ENCODE data around the gene TMPRSS6. TPM values are rescaled to one million over a fixed set of nuclear protein-coding genes. Genes with fewer than 3 reads are reported as not detected.

Gene TMPRSS6
- total RNA-seq, 1 experiment from 2014 or later = 0.39 TPM

DNA sequence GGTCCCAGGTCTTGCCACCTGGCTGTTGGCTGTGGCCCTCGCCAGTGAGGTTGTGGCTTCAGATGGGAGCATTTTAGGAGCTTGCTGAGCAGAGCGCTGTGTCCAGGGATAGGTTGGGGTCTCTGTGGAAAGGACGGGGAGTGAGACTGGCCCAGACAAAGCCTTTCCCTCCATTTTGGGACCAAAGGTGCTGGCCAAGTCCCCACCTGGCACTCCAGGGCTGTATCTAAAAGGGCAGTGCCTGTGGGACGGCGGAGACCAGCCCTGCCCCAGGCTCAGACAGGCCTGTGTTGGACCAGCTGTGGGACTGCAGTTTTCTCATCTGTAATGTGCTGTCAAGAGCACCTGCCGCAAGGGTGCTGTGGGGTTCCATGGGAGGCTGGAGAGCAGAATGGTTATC is 62.9 kb downstream of the TMPRSS6 start (continued):
- TF ChIP-seq, protein P1, sequence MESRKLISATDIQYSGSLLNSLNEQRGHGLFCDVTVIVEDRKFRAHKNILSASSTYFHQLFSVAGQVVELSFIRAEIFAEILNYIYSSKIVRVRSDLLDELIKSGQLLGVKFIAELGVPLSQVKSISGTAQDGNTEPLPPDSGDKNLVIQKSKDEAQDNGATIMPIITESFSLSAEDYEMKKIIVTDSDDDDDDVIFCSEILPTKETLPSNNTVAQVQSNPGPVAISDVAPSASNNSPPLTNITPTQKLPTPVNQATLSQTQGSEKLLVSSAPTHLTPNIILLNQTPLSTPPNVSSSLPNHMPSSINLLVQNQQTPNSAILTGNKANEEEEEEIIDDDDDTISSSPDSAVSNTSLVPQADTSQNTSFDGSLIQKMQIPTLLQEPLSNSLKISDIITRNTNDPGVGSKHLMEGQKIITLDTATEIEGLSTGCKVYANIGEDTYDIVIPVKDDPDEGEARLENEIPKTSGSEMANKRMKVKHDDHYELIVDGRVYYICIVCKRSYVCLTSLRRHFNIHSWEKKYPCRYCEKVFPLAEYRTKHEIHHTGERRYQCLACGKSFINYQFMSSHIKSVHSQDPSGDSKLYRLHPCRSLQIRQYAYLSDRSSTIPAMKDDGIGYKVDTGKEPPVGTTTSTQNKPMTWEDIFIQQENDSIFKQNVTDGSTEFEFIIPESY (IDR thresholded peaks at IDR 0.05; ENCODE audit: extremely low read depth, insufficient replicate concordance, low read length) = no peak
- TF ChIP-seq CEBPB (IDR thresholded peaks at IDR 0.05; ENCODE audit: low read depth) (no peak), POLR2AphosphoS5 (IDR thresholded peaks at IDR 0.05; ENCODE audit: low read depth, low read length) (no peak), JUND (IDR thresholded peaks at IDR 0.05) (no peak), EGR1 (IDR thresholded peaks at IDR 0.05; ENCODE audit: low read depth) (no peak)
- TF ChIP-seq, protein P2, sequence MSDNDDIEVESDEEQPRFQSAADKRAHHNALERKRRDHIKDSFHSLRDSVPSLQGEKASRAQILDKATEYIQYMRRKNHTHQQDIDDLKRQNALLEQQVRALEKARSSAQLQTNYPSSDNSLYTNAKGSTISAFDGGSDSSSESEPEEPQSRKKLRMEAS (IDR thresholded peaks at IDR 0.05) = no peak

GRCh38 chr22:37045958-37046357 is 63.6 kb downstream of the TMPRSS6 start:
- H3K9ac ChIP-seq (ENCODE audit: low read length) = no peak overlapping the region
- POLR2A ChIA-PET = no interaction called here
- H3K4me2 ChIP-seq (ENCODE audit: low read length) = no peak overlapping the region
- CTCF ChIA-PET = interaction anchor here (0.7 to 4.1 kb wide), 7 partner anchors 13 to 270 kb away, joined by 3 to 33 read pairs (median 5); partner anchors contain the start of gene IFT27
- no peaks in the 10 kb centered on the region for H3K36me3 ChIP-seq (ENCODE audit: control insufficient read depth in 1 of 2, insufficient read depth in 2 of 2, low read length in 2 of 2)
- peaks cover 6 to 28% of the 10 kb centered on the region in 2 experiments; a peak in 3 of 4 replicates for H3K4me1 ChIP-seq (ENCODE audit: control insufficient read depth in 1 of 2, insufficient read depth in 2 of 2, low read length in 2 of 2)
- H3K79me2 ChIP-seq (ENCODE audit: insufficient read depth, low read length) = no peaks in the 10 kb centered on the region
- intact Hi-C loops (cut with micrococcal nuclease) = loop anchor here (2.0 kb wide), 1 partner anchor 499 kb away; no protein-coding TSS in a partner anchor
- H3K27me3 ChIP-seq (ENCODE audit: insufficient read depth, low read length) = no peaks in the 10 kb centered on the region
- DNase-seq (ENCODE audit: low read depth, low spot score) = no peak
- RAD21 ChIA-PET (ENCODE audit: low non-redundant PET in 1 of 2, low total read pairs in 2 of 2, uncharacterized antibody in 2 of 2, unreplicated experiment in 2 of 2) = no interaction called here
- H3K9me3 ChIP-seq (ENCODE audit: control insufficient read depth in 1 of 2, insufficient read depth in 1 of 2, low read depth in 1 of 2, low read length in 2 of 2) = no peaks in the 10 kb centered on the region
- no peaks in the 10 kb centered on the region for H4K20me1 ChIP-seq (ENCODE audit: insufficient read depth)
- TF ChIP-seq RAD21 (IDR thresholded peaks at IDR 0.05; ENCODE audit: low read depth) (peak; percentile 48; the same call in 1 of the 2 replicates), CTCF (IDR thresholded peaks at IDR 0.05 in 2 of 3, conservative IDR thresholded peaks at IDR 0.05 in 1 of 3; ENCODE audit: borderline replicate concordance in 1 of 3, insufficient read depth in 1 of 3, low read depth in 2 of 3, low read length in 2 of 3) (peak; percentile 46 to 78 (median 66); a peak in 5 of 6 replicates)
- TF ChIP-seq, protein P3, sequence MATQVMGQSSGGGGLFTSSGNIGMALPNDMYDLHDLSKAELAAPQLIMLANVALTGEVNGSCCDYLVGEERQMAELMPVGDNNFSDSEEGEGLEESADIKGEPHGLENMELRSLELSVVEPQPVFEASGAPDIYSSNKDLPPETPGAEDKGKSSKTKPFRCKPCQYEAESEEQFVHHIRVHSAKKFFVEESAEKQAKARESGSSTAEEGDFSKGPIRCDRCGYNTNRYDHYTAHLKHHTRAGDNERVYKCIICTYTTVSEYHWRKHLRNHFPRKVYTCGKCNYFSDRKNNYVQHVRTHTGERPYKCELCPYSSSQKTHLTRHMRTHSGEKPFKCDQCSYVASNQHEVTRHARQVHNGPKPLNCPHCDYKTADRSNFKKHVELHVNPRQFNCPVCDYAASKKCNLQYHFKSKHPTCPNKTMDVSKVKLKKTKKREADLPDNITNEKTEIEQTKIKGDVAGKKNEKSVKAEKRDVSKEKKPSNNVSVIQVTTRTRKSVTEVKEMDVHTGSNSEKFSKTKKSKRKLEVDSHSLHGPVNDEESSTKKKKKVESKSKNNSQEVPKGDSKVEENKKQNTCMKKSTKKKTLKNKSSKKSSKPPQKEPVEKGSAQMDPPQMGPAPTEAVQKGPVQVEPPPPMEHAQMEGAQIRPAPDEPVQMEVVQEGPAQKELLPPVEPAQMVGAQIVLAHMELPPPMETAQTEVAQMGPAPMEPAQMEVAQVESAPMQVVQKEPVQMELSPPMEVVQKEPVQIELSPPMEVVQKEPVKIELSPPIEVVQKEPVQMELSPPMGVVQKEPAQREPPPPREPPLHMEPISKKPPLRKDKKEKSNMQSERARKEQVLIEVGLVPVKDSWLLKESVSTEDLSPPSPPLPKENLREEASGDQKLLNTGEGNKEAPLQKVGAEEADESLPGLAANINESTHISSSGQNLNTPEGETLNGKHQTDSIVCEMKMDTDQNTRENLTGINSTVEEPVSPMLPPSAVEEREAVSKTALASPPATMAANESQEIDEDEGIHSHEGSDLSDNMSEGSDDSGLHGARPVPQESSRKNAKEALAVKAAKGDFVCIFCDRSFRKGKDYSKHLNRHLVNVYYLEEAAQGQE (IDR thresholded peaks at IDR 0.05; ENCODE audit: low read depth) = no peak
- no peaks in the 10 kb centered on the region for H3K9me2 ChIP-seq (ENCODE audit: insufficient read depth)
- H3K4me3 ChIP-seq (replicated peaks in 1 of 2; ENCODE audit: low read depth in 1 of 2, low read length in 2 of 2) = no peak overlapping the region
- no peak overlapping the region for H2AFZ ChIP-seq (ENCODE audit: low read depth, low read length, poor library complexity, severe bottlenecking)
- BruUV-seq (replicated peaks) = no TSS peak
- H3K27ac ChIP-seq (ENCODE audit: low read depth, low read length) = no peak overlapping the region
- ATAC-seq = no peak

All from HCT116 (cell line).